Measurements from ENCODE around the gene BDH2.

The BDH2 gene

DNA sequence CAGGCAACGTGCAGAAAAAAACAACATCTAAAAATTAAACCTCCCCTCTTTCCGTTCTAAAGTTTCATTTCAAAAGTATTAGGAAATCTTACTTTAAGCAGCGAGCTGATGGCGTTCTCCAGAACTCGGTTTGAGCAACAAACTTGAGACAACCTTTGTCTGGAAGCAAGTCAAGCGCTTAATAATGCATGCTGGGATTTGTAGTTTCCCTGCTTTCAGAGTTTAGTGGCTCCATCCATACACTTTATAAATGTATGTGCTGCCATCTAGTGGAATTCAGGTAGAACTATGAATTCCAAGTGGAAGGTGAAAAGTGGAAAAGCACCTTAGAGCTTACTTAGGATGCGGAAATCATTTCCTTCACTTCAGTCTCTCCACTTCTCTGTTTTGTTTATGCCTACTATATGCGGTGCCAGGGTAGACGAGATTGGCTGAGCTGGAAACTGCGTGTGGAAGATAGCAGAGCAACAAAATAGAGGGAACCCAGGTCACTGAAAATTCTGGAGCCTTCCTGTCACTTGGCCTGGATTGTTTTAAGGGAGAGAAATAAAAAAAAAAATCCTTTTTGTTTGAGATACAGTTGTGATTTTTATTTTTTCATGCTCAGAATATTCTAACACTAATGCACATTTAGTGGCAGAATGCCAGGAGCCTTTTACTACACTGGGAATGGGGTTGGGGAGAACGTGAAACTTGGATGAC, at the start of gene BDH2:
Gene BDH2 (minus strand): TSS at position 144 of the 702 bp plus-strand sequence. CDS start 3,580 bp downstream, outside the sequence.
- ATAC-seq, result peak; percentile 97 to 98

DNA sequence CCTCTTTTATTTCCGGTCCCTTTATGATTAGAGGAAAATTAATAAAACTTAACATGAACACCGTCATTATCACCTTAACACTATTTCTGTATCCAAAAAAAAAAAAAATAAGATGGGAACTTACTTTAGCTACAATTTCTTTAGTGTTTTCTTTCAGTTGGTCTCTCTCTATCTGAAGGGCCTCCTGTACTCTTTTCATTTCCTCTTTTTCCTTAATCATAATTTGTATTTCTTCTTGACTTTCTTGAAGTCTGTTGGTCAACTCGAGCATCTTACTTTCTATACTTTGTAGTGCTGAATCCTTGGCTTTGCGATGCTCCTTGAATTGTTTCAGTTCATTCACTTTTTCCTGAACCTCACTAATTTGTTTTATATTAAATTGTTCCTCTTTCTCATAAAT, 45.3 kb upstream of the BDH2 start:
- ATAC-seq, result no peak

DNA sequence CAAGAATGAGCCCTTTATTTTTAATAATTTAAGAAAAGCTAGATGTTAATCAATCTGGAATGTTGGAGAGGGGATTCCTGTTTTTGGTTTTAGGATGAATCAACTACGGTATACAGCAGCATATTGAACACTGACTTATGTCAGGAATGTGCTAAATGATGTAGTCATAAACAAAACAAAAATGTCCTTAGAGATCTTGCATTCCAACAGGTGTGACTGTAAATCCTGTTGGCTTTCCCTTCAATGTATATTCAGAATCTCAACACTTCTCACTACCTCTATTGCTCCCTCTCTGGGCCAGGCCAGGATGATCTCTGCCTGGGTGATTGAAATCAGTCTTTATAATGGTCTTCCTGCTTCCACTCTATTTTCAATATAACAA, 37.8 kb upstream of the BDH2 start:
- ATAC-seq, result no peak

DNA sequence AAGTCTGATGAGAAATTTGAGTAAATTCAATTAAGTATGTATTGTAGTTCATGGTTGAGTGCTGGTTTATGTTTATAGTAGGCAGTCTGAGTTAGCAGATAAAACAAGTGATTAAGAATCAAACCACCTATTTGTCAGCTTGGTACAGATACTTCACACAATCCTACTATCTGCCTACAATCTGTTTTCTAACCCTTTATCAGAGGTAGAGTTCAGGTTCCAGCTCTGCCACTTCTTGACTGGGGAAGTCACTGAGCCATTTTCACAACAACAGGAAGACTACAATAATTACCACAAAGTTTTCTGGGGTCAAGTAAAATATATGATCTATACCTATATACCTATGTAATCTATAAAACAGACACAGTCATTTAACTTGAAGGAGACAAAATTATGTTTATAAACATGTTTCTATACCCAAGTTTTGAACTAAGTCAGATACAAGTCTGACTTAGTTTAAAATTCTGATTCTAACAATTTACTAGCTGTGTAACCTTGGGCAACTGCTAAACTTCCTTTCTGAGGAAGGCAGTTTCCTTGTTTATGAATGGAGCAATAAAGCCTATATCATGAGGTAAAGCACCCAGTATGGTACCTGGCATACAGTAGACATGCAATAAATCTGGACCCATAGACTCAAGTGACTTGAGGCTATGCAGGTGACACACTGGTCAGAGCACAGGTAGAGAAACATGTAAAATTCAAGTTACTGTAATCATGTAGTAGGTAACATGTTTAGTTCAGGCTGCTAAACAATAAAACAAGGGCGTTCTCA, 37.2 kb upstream of the BDH2 start:
- ATAC-seq, result peak in 1 of 2 donors; percentile 43

DNA sequence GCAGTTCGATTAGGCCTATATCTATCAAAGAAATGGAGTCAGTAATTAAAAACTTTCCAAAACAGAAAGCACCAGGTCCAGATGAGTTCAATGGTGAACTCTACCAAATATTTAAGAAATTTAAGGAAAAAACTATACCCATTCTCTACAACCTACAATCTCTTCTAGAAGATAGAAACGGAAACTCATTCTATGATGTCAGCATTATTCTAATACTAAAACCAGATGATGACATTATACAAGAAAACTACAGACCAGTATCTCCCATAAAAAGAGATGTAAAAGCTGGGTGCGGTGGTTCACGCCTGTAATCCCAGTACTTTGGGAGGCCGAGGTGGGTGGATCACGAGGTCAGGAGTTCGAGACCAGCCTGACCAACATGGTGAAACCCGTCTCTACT, 29.5 kb upstream of the BDH2 start:
- no peak for ATAC-seq

DNA sequence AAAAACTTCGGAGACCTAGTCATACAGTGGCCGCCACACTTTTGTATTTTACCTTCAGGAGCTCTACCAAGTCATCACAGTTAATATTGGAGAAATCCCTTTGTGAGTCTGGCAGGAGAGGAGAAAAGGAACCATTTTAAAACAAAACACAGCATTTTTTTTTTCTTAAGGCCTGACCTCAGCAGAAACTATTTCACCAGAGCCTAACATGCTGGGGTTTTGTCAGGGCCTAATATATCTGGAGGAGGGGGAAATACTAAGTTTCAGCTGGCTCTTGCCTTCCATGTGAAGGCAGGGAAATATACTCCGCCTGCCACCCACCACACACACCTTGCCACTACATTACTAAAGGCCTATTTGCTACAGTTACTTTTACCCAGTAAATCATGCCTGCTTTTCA, 26.5 kb upstream of the BDH2 start:
- ATAC-seq, result no peak

DNA sequence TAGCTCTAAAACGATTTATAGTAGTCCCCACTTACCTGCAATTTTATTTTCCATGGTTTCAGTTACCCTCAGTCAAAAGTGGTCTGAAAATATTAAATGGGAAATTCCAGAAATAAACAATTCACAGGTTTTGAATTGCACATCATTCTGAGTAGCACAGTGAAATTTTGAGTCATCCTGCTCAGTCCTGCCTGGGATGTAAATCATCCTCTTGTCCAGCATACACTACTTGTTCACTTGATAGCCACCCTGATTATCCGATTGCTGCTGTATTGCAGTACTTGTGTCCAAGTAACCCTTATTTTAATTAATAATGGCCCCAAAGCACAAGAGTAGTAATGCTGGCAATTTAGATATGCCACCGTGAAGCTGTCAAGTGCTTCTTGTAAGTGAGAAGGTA, 23.5 kb upstream of the BDH2 start:
- ATAC-seq, result no peak

DNA sequence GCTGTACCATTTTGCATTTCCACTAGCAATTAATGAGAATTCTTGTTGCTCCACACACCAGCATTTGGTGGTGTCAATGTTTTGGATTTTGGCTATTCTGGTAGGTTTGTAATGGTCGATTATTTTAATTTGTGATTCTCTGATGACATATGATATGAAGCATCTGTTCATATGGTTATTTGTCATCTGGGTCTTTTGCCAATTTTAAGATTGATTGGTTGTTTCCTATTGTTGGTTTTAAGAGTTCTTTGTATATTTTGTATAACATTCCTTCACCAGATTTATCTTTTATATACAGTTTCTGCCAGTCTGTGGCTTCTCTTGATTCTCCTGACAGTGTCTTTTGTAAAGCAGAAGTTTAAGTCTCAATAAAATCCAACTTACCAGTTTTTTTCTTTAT, 18.5 kb upstream of the BDH2 start:
- ATAC-seq, result no peak

DNA sequence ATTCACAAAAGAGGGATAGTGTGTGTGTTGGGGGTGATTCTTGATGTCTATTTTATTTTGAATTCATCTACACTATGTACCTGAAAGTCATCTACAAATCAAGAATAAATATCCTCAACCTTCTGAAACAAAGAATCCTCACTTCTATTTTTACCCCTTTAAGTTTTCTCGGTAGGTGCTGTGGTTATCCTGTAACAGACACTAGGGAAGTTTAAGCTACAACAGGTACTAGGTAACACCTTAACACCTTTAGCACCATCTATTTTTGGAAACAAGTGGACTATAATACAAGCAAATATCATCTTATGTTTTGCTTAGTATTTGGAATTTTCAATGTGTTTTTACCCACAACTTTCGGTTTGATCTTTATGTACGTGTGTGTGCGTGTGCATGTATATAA, 12.0 kb upstream of the BDH2 start:
- ATAC-seq, result no peak

DNA sequence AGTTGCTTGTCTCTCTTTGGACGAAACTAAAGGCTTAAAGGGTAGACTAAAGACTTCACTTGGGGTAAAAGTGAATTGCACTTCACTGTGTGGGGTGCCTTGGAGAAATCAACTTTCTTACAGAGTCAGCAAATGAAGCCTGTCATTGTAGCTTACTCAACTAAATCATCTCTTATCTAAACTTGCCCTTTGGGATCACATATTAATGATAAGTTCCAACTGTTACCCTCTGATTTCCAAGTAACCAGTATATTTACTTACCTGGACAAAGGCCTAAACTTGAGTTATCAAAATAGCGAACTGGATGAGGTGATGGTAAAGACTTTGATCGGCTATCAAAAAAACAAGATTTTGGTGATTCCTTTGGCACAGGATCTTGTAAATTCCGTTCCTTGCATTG, 8.9 kb upstream of the BDH2 start:
- ATAC-seq, result no peak

DNA sequence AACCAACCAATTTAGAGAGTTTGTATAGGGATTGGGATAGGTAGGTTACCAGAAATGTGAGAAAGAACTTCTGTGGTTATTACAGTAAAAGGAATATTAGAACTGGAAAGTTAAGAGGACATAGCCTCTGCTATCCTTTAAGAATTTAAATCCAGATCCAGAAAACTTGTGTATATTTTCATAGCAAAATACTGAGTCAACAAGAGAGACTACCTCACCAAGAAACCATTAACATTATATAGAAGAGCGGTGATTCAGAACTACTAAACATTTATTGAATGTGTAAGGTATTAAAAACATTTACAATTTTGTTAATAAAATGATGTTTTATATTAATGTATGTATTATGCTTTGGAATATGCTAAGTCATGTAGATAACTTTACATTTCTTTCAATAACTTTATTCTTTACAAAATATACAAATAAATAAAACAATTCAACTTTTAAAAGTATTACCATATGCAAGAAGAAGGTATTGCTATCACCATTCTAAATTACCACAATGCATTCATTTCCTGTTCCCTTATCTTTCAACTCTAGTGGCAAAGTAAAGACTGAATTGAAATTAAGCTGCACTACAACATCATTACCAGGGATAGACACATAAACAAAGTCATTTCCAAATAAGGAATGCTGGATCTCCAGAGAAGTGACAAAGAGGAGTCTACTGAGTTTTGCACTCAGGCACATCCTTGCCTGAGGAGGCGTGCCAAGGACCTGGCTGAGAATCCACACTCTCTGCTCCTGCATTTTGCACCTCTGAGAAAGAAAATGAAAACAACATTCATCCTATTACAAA, 6.1 kb upstream of the BDH2 start:
- ATAC-seq, result no peak

DNA sequence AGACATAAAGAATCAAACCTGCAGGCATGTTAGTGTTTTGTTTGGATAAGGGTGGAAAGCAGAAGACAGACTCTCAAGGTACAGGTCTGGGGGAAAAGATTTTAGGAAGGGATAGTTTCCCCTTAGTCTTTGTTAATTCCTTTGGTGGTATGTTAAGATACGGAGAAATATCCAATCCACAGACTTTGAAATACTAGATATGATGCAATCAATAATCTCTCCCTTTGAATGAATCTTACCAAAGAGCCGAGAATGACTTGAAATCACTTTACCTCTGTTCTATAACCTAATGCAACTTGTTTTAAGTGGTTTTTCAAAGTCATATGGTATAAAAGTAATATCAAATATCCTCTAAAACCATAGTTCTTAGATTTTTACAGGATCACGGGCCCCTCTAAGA, 5.3 kb upstream of the BDH2 start:
- ATAC-seq, result no peak

DNA sequence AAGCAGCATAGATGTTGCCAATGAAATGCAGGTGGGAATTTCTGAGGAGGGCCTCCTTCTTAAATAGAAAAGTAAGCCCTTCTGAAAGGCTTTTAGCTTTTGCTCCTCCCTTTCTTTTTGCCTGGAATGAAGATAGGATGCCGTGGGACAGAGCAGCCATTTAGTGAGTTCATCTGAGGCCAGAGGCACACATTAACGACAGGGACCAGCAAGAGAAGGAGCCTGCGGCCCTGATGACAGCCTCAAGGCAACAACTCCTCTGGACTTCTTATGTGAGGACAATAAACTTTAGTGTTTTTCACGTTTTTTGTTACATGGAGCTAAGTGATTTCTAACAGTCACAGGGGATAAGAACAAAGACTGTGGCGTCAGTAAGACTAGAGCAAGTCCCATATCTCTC, 1.1 kb upstream of the BDH2 start:
- no peak for ATAC-seq

DNA sequence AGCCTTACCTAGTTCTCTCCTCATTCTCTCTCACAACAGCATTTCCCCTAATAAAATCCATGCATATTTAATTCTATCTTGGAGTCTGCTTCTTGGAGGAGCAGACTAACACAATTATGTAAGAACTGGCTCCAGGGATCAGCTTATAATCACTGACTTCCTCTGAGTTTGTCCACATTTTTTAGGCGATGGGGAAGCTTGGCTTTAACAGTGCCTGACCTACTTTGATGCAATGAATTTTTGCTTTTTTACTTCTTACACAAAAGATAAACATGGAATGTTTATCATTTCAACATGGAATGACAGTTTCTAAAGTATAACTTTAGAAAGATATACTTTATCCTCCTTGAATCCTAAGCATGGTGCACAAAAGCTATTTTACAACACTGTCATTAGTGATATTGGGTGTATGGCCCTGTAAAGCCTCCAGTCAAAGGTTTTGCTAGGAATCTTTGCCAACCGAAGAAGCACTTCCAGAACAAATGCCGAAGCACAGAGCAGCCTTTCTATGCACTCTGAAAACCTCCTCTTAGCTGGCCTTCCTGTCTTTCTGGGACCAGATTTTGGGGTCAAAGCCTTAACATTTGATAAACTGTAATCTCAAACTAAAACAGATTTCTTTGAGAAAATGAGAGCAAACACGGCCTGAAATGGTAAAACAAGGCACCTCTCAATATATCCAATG, 736 bp downstream of the BDH2 start:
- no peak for ATAC-seq

DNA sequence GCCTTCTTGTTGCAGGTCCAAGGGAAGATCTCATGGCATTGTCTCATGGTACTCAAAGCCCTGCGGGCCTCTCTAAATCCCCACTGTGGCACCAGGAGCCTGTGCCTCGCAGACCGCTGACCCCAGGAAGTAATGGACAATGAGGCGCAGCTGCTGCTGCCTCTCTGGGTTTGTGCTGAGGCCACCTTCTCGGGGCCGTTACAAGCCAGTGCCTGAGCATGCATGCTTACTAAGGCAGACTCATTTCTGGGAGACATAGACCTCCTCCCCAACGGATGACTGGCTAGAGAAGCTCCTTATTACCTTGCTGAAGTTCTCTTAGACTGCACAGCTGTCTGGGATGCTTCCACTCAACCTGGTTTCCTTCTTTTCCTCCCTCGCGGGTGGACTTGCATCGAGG, 1.3 kb downstream of the BDH2 start:
- ATAC-seq, result no peak

DNA sequence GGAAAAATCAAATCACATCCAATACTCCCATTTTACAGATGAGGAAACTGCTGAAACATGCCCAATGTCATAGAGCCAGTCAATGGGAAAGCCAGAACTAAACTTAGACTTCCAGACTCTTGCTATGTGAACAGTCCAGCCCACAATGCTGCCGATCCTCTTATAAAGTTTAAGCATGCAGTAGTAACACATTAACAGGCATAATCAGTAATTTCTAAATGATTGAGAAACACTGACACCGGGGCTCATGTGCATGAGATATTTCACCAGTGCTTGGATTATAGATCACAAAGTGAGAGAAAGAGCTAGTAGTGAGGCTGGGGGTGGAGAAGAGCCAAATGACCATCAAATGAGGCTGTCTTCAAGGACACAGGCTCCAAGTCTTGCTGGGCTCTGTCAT, 2.5 kb downstream of the BDH2 start:
- no peak for ATAC-seq

DNA sequence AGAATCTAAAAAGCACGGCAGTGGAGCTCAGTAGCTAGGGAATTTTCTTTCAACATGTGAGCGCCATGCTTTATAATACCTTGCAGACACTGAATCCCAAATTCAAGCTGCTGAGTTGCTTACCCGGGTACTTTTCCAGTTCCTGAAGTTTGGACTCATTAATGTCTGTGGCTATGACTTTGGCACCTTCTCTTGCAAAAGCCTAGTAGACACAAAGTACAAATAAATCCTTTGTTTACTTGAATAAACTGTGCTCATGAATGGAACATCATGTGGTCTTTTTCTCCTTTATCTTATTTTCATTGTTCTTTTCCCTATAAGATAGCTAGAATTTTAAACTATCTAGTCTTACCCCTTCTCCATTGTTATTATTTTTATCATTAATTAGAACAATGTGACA, 4.6 kb downstream of the BDH2 start:
- ATAC-seq, result no peak

DNA sequence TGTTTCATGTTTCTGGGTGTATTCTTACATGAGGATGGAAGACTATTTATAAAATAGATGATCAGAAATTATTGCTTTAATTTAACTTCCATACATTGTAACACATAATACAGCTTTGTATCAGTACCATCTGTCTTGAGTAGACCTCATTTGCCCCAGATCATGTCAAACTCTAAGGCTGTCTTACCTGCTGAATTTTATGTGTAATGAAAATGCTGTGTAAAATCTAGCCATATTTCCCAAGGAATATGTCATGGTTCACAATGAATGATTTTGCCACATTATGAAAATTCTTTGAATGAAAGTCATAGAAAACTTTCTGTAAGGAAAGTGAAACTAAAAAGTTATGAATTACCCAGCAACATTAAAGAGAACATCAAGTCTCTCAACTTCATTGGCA, 7.4 kb downstream of the BDH2 start:
- ATAC-seq, result peak; percentile 36 to 45

DNA sequence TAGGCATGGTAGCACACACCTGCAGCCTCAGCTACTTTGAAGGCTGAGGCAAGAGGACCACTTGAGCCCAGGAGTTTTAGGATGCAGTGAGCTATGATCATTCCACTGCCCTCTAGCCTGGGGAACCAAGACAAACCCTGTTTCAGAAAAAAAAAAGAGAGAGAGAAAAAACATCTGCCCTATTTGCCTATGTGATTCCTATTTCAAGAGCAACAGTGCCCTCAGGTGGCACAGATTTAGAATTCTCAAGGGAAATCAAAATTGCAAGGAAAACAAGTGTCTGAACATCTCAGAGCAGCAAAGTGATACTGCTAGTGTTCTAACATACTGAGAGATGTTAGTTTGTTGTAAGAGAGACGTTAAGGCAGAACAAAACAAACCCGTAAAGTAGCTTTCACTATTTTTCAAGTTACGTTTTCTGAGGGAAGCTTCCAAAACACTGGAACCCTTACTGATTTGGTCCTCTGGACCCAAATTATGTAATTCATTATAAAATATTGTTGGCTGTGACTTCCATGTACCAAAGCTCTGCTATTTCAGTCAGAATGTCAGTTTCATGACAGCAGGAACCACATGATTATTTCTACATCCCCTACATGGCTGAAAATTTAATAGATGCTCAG, 7.9 kb downstream of the BDH2 start:
- peak; percentile 41 to 66 for ATAC-seq

DNA sequence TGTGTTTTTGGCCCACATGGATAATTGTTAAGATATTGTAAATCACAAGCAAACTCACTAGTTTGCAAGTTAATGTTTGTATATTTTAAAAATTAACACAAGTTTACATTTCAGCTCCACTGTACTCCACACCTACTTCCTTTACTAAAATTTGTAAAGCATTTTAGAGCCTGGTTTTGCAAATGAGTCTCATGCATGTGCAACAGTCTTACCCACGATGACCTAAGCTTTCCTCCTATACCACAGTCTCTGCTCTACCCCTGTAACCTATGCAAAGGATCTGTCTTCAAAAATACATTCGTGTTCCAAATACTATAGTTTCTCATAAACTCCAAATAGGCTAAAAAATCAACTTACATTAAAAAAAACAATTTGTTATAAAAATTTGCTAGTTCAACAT, 10.2 kb downstream of the BDH2 start:
- no peak for ATAC-seq

DNA sequence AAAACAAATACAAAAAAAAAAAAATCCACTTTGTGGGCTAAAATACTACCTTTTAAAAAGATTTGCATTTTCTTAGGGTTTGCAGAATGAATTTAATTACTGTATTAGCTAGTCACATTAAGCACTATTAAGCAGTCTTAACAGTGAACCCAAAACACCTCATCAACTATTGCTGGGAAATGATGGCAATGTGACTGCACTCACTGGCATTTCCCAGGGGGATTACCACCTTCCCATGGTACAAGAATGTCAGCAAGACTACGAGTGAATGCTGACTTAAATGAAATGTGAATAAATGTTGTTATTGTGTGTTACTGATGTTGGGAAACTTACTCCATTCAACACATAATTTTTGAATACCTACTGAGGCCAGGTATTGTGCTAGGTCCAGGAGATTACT, 13.1 kb downstream of the BDH2 start:
- ATAC-seq, result no peak

DNA sequence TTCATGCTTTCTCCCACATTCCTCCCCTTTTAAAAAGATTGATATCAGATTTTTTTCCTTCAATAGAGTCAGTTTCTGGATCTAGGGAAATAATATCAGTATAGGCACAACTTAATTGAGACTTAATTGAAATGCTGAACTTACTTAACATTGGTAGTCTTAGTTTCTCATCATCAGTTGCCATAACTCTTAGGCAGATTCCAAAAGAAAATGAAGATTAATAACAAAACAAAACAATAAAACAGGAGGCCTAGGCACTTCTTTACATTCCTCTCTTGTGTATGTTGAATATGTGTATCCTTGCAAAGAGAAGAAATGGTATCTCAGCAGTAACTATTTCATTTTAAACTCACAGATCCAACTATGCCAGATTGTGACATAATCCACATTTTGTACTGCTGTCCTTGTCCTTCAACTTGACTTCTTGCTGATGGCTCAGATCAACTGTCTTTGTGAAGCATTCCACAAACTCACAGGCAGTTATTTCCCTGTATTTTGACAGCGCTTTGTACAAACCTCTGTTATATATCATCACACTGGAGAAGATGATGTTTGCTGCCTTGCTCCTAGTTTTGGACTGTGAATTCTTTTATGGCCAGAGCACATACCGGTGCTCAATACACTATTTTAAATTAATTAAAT, 14.0 kb downstream of the BDH2 start:
- no peak for ATAC-seq

Measured in activated CD4-positive, CD25-positive, alpha-beta regulatory T cell treated with anti-CD3 and anti-CD28 coated beads, Interleukin-2, amount 50 U/mL, for 24 hours (primary cell).